Kidney (tissue), 14 donors: ENCODE data around the gene ORC2. TPM values are rescaled to one million over a fixed set of nuclear protein-coding genes. Genes with fewer than 3 reads are reported as not detected.

ENCODE experiments used
- DNase-seq, 5 donors: peaks; one replicate each; pipeline ENCODE4 v3.0.0-alpha.2; 2013 to 2020
- FAIRE-seq: peaks from 2 replicates; lab custom pipeline; 2012; peaks lifted over from hg19 to GRCh38; lab: Jason Lieb, UNC
- H3K27ac ChIP-seq, 2 donors: one replicate each; pipeline ENCODE4 v1.7.0; 2013; ENCODE audit warnings: low read depth in 2 of 2, low read length in 2 of 2, inconsistent platforms in 1 of 2
- H3K27me3 ChIP-seq: one replicate; pipeline ENCODE4 v1.7.1; 2013; ENCODE audit warnings: low read length, inconsistent platforms; ENCODE audit not compliant: control insufficient read depth, insufficient read depth
- H3K36me3 ChIP-seq, 3 donors: one replicate each; pipeline versions ENCODE4 v1.7.0 to v1.7.1; 2013; ENCODE audit warnings: low read length in 3 of 3, control low read depth in 1 of 3, inconsistent platforms in 1 of 3; ENCODE audit not compliant: insufficient read depth in 3 of 3, control insufficient read depth in 2 of 3
- H3K4me1 ChIP-seq, 3 donors: one replicate each; pipeline versions ENCODE4 v1.7.0 to v1.7.1; 2013; ENCODE audit warnings: low read length in 3 of 3, inconsistent platforms in 1 of 3, low read depth in 1 of 3; ENCODE audit not compliant: control insufficient read depth in 2 of 3, insufficient read depth in 2 of 3
- H3K4me3 ChIP-seq, 3 donors: one replicate each; pipeline versions ENCODE4 v1.7.0 to v1.8.1; 2013; ENCODE audit warnings: low read length in 3 of 3, control low read depth in 1 of 3, inconsistent platforms in 1 of 3
- H3K9ac ChIP-seq, 3 donors: one replicate each; pipeline versions ENCODE4 v1.7.0 to v1.7.1; 2013; ENCODE audit warnings: low read length in 3 of 3, control low read depth in 1 of 3, inconsistent platforms in 1 of 3
- H3K9me3 ChIP-seq, 3 donors: one replicate each; pipeline versions ENCODE4 v1.7.0 to v1.7.1; 2013; ENCODE audit warnings: low read length in 3 of 3, control low read depth in 1 of 3, inconsistent platforms in 1 of 3; ENCODE audit not compliant: control insufficient read depth in 2 of 3, insufficient read depth in 1 of 3
- CTCF ChIP-seq: IDR thresholded peaks from 3 replicates; pipeline ENCODE4 v1.5.1; 2012; ENCODE audit warnings: mild to moderate bottlenecking, moderate library complexity, borderline replicate concordance; ENCODE audit not compliant: insufficient read depth; ENCODE audit errors: extremely low read depth
- intact Hi-C: fragments of 100-400 bp; cut with DNase I; formaldehyde crosslinking; loops from one replicate; pipeline ENCODE4 v1.11.1; 2022
- polyA plus RNA-seq: library from polyadenylated mRNA; stranded (reverse); fragments of 350-450 nt; fragmentation: Illumina TruSeq; extraction: RNeasy Lipid Tissue Mini Kit (QIAGEN cat#74804); gene quantifications from one replicate; pipeline ENCODE4 v1.2.3, GENCODE V29; 2014; ENCODE audit warnings: low read depth, low replicate concordance; ENCODE audit not compliant: insufficient read depth
- total RNA-seq: library from RNA; stranded (reverse); fragmentation: NEBNext Ultra II Directional; extraction: Animal tissue kit (Norgen Biotek cat#: 25700); gene quantifications from one replicate; pipeline ENCODE4 v1.2.1, GENCODE V29; 2021
- donor health status: control.
- donor health status: control.
- donor health status: control.
- donor health status: control.
- donor health status: control.
- donor health status: DM: yes; HTN: yes; CAD: no.
- donor health status: Normal renal cell carcinoma (clear cell type).

ORC2 gene
- total and polyA plus RNA-seq, 2 donors from 2014 or later: 7.4 to 26.0 TPM

GRCh38 chr2:200909958-200910357, 53.5 kb downstream of the ORC2 start:
- H3K27me3 ChIP-seq: no peaks in the 10 kb centered on the region
- FAIRE-seq (no peak), DNase-seq (no peak)
- H3K36me3 ChIP-seq: peaks cover 0 to 39% (median 16%) of the 10 kb centered on the region in 3 donors
- intact Hi-C loops: loop anchor here (10.0 kb wide), 1 partner anchor 265 kb away; no protein-coding TSS in a partner anchor
- no peak overlapping the region for H3K4me3 ChIP-seq
- no peak overlapping the region for H3K27ac ChIP-seq
- no peaks in the 10 kb centered on the region for H3K4me1 ChIP-seq
- TF ChIP-seq CTCF: no peak
- no peak overlapping the region for H3K9ac ChIP-seq
- H3K9me3 ChIP-seq: no peaks in the 10 kb centered on the region

GRCh38 chr2:200905618-200906296, 57.7 kb downstream of the ORC2 start:
- FAIRE-seq: no peak
- H3K9ac ChIP-seq: no peak overlapping the region
- intact Hi-C loops: loop anchor here (10.0 kb wide), 1 partner anchor 269 kb away; no protein-coding TSS in a partner anchor
- H3K36me3 ChIP-seq: peaks cover 1 to 23% (median 11%) of the 10 kb centered on the region in 3 donors
- no peak overlapping the region for H3K27ac ChIP-seq
- H3K4me1 ChIP-seq: no peaks in the 10 kb centered on the region
- peak; percentile 81 for TF ChIP-seq CTCF
- DNase-seq: peak; percentile 56 to 85 (median 78)
- no peak overlapping the region for H3K4me3 ChIP-seq
- no peaks in the 10 kb centered on the region for H3K9me3 ChIP-seq
- no peaks in the 10 kb centered on the region for H3K27me3 ChIP-seq

- FAIRE-seq: no peak
- TF ChIP-seq CTCF: peak; percentile 64
- intact Hi-C loops: loop anchor here (10.0 kb wide), 1 partner anchor 273 kb away; no protein-coding TSS in a partner anchor
- Histone ChIP-seq H3K27ac (no peak overlapping the region), H3K27me3 (no peaks in the 10 kb centered on the region), H3K4me1 (no peaks in the 10 kb centered on the region), H3K9ac (no peak overlapping the region), H3K36me3 (peaks cover 12 to 36% (median 34%) of the 10 kb centered on the region in 3 donors), H3K9me3 (no peaks in the 10 kb centered on the region), H3K4me3 (no peak overlapping the region)
- peak in 4 of 5 donors; percentile 57 to 90 (median 82) for DNase-seq
Measured at GRCh38 chr2:200901459-200902072, 61.9 kb downstream of the ORC2 start.
